DND-41 (cell line): ENCODE data around the gene MPI.

ENCODE experiments used
- ATAC-seq: fragments of 200-7000 bp; cut with Tn5 transposase; 3 replicates; pipeline ENCODE4 v1.9.1; 2021; ENCODE audit warnings: low read depth; ENCODE audit not compliant: insufficient read depth
- DNase-seq: peaks from one replicate; pipeline ENCODE4 v3.0.0-alpha.2; 2020
- H2AFZ ChIP-seq: 2 replicates; pipeline ENCODE4 v1.6.0; 2012; ENCODE audit warnings: low read depth, low read length
- H3K27ac ChIP-seq: 2 replicates; pipeline ENCODE4 v1.5.1; 2012; ENCODE audit warnings: low read length, inconsistent platforms
- H3K27me3 ChIP-seq: fragments of 200-600 bp; sonication (generic); 2 replicates; pipeline ENCODE4 v1.6.0; 2012; ENCODE audit warnings: low read length, mild to moderate bottlenecking, inconsistent platforms; ENCODE audit not compliant: insufficient read depth, poor library complexity
- H3K36me3 ChIP-seq: 2 replicates; pipeline ENCODE4 v1.5.1; 2012; ENCODE audit warnings: low read length, inconsistent platforms; ENCODE audit not compliant: insufficient read depth
- H3K4me1 ChIP-seq: 2 replicates; pipeline ENCODE4 v1.5.1; 2012; ENCODE audit warnings: mild to moderate bottlenecking, low read length; ENCODE audit not compliant: insufficient read depth
- H3K4me2 ChIP-seq: 2 replicates; pipeline ENCODE4 v1.6.0; 2012; ENCODE audit warnings: mild to moderate bottlenecking, moderate library complexity, low read length, inconsistent platforms; ENCODE audit not compliant: insufficient read depth
- H3K4me3 ChIP-seq, 2 experiments: fragments of 200-600 bp in 1 of 2; shearing (Covaris generic) in 1 of 2; 2 replicates each; pipeline ENCODE4 v1.5.1; 2012 to 2016; ENCODE audit warnings: inconsistent platforms in 2 of 2, low read length in 2 of 2, mild to moderate bottlenecking in 2 of 2, low read depth in 1 of 2, moderate library complexity in 1 of 2
- H3K79me2 ChIP-seq: 2 replicates; pipeline ENCODE4 v1.6.0; 2012; ENCODE audit warnings: low read length, inconsistent platforms; ENCODE audit not compliant: insufficient read depth
- H3K9ac ChIP-seq: 2 replicates; pipeline ENCODE4 v1.6.0; 2012; ENCODE audit warnings: low read depth, mild to moderate bottlenecking, inconsistent platforms, low read length, moderate library complexity
- H3K9me3 ChIP-seq: 2 replicates; pipeline ENCODE4 v1.5.1; 2012; ENCODE audit warnings: low read length, moderate library complexity, mild to moderate bottlenecking, inconsistent platforms; ENCODE audit not compliant: insufficient read depth, severe bottlenecking
- H4K20me1 ChIP-seq: 2 replicates; pipeline ENCODE4 v1.6.0; 2012; ENCODE audit warnings: low read length; ENCODE audit not compliant: insufficient read depth
- EZH2 ChIP-seq: IDR thresholded peaks from 3 replicates; pipeline ENCODE4 v1.6.1; 2012; ENCODE audit warnings: borderline replicate concordance, low read depth, mild to moderate bottlenecking, moderate library complexity, low read length, inconsistent platforms; ENCODE audit not compliant: severe bottlenecking
- TF ChIP-seq, protein P1 (sequence below): IDR thresholded peaks from 2 replicates; pipeline ENCODE4 v1.5.1; 2012; ENCODE audit warnings: borderline replicate concordance, low read length, moderate library complexity, mild to moderate bottlenecking; ENCODE audit not compliant: poor library complexity, severe bottlenecking; ENCODE audit errors: extremely low read depth

The MPI gene

DNA sequence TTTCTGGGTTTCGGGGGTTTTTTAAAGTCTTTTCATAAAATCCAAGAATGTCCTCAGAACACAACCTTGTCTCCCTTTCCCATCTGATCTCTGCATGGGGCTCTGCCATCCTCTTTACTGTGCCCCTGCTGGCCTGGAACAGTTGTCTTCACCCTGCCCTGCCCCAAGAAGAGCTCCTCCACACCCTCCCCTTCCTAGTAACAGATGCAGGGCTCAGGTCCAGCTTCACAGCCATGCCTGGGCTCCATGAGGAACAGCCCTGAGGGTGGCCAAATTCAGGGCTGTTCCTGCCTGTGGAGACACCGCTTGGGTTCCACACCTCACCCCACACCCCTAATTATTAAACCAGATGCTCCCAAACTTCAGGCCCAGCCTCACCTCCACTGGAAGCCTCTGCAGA, 34.0 kb upstream of the MPI start:
- Histone ChIP-seq H3K4me2 (no peak overlapping the region), H3K27ac (no peak overlapping the region), H3K9ac (no peak overlapping the region), H3K4me3 (no peak overlapping the region), H3K4me1 (no peaks in the 10 kb centered on the region), H2AFZ (no peak overlapping the region), H3K9me3 (no peaks in the 10 kb centered on the region), H3K79me2 (peaks cover 36% of the 10 kb centered on the region), H3K27me3 (no peaks in the 10 kb centered on the region), H3K36me3 (peaks cover 45% of the 10 kb centered on the region), H4K20me1 (peaks cover 13% of the 10 kb centered on the region; the same call in 1 of the 2 replicates)
- DNase-seq (no peak), ATAC-seq (no peak)
- TF ChIP-seq, protein P1, sequence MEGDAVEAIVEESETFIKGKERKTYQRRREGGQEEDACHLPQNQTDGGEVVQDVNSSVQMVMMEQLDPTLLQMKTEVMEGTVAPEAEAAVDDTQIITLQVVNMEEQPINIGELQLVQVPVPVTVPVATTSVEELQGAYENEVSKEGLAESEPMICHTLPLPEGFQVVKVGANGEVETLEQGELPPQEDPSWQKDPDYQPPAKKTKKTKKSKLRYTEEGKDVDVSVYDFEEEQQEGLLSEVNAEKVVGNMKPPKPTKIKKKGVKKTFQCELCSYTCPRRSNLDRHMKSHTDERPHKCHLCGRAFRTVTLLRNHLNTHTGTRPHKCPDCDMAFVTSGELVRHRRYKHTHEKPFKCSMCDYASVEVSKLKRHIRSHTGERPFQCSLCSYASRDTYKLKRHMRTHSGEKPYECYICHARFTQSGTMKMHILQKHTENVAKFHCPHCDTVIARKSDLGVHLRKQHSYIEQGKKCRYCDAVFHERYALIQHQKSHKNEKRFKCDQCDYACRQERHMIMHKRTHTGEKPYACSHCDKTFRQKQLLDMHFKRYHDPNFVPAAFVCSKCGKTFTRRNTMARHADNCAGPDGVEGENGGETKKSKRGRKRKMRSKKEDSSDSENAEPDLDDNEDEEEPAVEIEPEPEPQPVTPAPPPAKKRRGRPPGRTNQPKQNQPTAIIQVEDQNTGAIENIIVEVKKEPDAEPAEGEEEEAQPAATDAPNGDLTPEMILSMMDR: no peak
- TF ChIP-seq EZH2: no peak

DNA sequence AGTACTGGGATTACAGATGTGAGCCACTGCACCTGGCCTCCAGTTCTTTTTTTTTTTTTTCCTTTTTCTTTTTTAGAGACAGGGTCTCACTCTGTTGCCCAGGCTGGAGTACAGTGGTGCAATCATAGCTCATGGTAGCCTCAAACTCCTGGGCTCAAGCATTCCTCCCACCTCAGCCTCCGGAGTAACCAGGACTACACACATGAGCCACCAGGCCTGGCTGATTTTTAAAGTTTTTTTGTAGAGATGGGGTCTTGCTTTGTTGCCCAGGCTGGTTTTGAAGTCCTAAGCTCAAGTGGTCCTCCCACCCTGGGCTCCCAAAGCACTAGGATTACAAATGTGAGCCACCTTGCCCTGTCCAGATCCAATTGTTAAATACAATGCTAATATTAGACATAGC, 33.3 kb upstream of the MPI start:
- H3K4me3 ChIP-seq: no peak overlapping the region
- no peak for DNase-seq

DNA sequence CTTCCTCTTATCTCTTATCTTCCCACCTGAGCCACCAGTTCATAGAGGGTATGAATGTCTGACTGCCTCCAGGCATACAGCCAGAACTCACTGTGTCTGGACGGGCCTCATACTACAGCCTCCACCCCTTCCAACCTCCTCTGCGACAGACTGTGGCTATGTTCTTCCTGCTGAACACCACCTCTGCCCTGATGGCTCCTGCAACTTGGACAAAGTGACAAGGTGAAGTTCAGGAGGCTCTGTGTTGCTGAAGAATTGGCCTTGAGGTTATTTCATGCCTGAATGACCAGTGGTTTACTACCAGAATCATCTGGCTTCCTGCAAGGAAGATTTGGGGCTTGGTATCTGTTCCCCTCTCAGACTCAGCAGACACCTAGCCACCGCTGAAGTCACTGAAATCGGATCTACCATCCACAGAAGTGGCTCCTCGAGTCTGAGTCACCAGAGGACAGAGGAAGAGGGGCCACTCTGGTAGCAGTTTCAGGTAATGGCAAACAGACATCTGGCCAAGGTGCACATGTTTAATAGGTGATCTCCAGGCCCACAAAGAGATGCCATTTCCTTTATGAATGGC, 32.7 kb upstream of the MPI start:
- peaks cover 13% of the 10 kb centered on the region; the same call in 1 of the 2 replicates for H4K20me1 ChIP-seq
- H3K36me3 ChIP-seq: peaks cover 32% of the 10 kb centered on the region
- H3K4me3 ChIP-seq: no peak overlapping the region
- H3K79me2 ChIP-seq: peaks cover 43% of the 10 kb centered on the region
- H3K9ac ChIP-seq: no peak overlapping the region
- no peaks in the 10 kb centered on the region for H3K9me3 ChIP-seq
- DNase-seq (no peak), ATAC-seq (no peak)
- no peak overlapping the region for H3K27ac ChIP-seq
- no peaks in the 10 kb centered on the region for H3K4me1 ChIP-seq
- no peak overlapping the region for H2AFZ ChIP-seq
- no peak overlapping the region for H3K4me2 ChIP-seq
- TF ChIP-seq, protein P1: no peak
- TF ChIP-seq EZH2: no peak
- no peaks in the 10 kb centered on the region for H3K27me3 ChIP-seq

More for the DNA sequence above, 33.3 kb upstream of the MPI start:
- H2AFZ ChIP-seq: no peak overlapping the region
- H3K36me3 ChIP-seq: peaks cover 38% of the 10 kb centered on the region
- peaks cover 13% of the 10 kb centered on the region; the same call in 1 of the 2 replicates for H4K20me1 ChIP-seq
- no peaks in the 10 kb centered on the region for H3K4me1 ChIP-seq
- no peak overlapping the region for H3K4me2 ChIP-seq
- H3K79me2 ChIP-seq: peaks cover 41% of the 10 kb centered on the region
- no peak for ATAC-seq
- H3K27ac ChIP-seq: no peak overlapping the region
- H3K27me3 ChIP-seq: no peaks in the 10 kb centered on the region
- no peaks in the 10 kb centered on the region for H3K9me3 ChIP-seq
- TF ChIP-seq, protein P1: no peak
- TF ChIP-seq EZH2: no peak
- no peak overlapping the region for H3K9ac ChIP-seq
